Smooth muscle cell (in vitro differentiated cells): ENCODE results near the gene SPRYD4. TPM values are rescaled to one million over a fixed set of nuclear protein-coding genes. Genes with fewer than 3 reads are reported as not detected.

Experiments
- DNase-seq: peaks from one replicate; lab custom pipeline; 2025; ENCODE audit not compliant: unreplicated experiment; lab: John Stamatoyannopoulos, UW
- H2AFZ ChIP-seq: fragments of 200-600 bp; sonication (generic); 2 replicates; pipeline ENCODE4 v1.6.0; 2016; ENCODE audit warnings: antibody characterized with exemption, low read depth, mild to moderate bottlenecking
- H3F3A ChIP-seq: fragments of 200-600 bp; sonication (generic); 2 replicates; pipeline ENCODE4 v1.6.0; 2017; ENCODE audit warnings: antibody characterized with exemption, low read depth
- H3K27ac ChIP-seq: fragments of 200-600 bp; sonication (generic); 2 replicates; pipeline ENCODE4 v1.5.1; 2016; ENCODE audit warnings: low read depth, mild to moderate bottlenecking
- H3K27me3 ChIP-seq: fragments of 200-600 bp; sonication (generic); 2 replicates; pipeline ENCODE4 v1.6.1; 2016; ENCODE audit warnings: low read depth, mild to moderate bottlenecking
- H3K36me3 ChIP-seq: fragments of 200-600 bp; sonication (generic); 2 replicates; pipeline ENCODE4 v1.5.1; 2016; ENCODE audit warnings: low read depth
- H3K4me1 ChIP-seq: fragments of 200-600 bp; sonication (generic); 2 replicates; pipeline ENCODE4 v1.5.1; 2016; ENCODE audit warnings: low read depth
- H3K4me2 ChIP-seq: fragments of 200-600 bp; sonication (generic); 2 replicates; pipeline ENCODE4 v1.6.0; 2016; ENCODE audit warnings: mild to moderate bottlenecking
- H3K4me3 ChIP-seq: fragments of 200-600 bp; sonication (generic); 2 replicates; pipeline ENCODE4 v1.5.1; 2016; ENCODE audit warnings: mild to moderate bottlenecking
- H3K79me2 ChIP-seq: fragments of 200-600 bp; sonication (generic); 2 replicates; pipeline ENCODE4 v1.6.0; 2016; ENCODE audit warnings: low read depth, mild to moderate bottlenecking
- H3K9ac ChIP-seq: fragments of 200-600 bp; sonication (generic); 2 replicates; pipeline ENCODE4 v1.6.0; 2016; ENCODE audit warnings: low read depth
- H3K9me3 ChIP-seq: fragments of 200-600 bp; sonication (generic); replicated peaks from 2 replicates; pipeline ENCODE4 v1.5.1; 2016; ENCODE audit warnings: low read depth
- H4K20me1 ChIP-seq: fragments of 200-600 bp; sonication (generic); 2 replicates; pipeline ENCODE4 v1.6.0; 2016; ENCODE audit warnings: low read depth
- CTCF ChIP-seq: fragments of 200-600 bp; sonication (generic); IDR thresholded peaks from 2 replicates; pipeline ENCODE4 v1.5.1; 2017; ENCODE audit warnings: borderline replicate concordance, mild to moderate bottlenecking, antibody characterized with exemption; ENCODE audit not compliant: insufficient read depth, poor library complexity, severe bottlenecking
- WGBS: methylation state at CpG from one replicate; pipeline ENCODE4 v1.1.7; 2016; ENCODE audit warnings: low lambda C conversion rate; 5-methylcytosine and 5-hydroxymethylcytosine counted together
- polyA plus RNA-seq: library from polyadenylated mRNA; unstranded; fragments of >200 nt; fragmentation: Nextera tagmentation; extraction: Ambion mirVana; gene quantifications from 2 replicates; pipeline ENCODE4 v1.2.1, GENCODE V29; 2016
- total RNA-seq: library from RNA; depleted of rRNA; stranded (reverse); fragments of >200 nt; gene quantifications from 2 replicates; pipeline ENCODE4 v1.2.3, GENCODE V29; 2014

SPRYD4 gene
- total and polyA plus RNA-seq, 2 experiments from 2014 or later = 0.71 to 1.0 TPM

GRCh38 chr12:56522411-56523193, 54.2 kb downstream of the SPRYD4 start:
- H3K4me3 ChIP-seq = peak overlapping the region; percentile 87
- no peaks in the 10 kb centered on the region for H3K9me3 ChIP-seq
- H3K4me1 ChIP-seq = peaks cover 28% of the 10 kb centered on the region
- peak overlapping the region; percentile 88 for H2AFZ ChIP-seq
- H3F3A ChIP-seq = peaks cover 10% of the 10 kb centered on the region
- no peaks in the 10 kb centered on the region for H3K27me3 ChIP-seq
- TF ChIP-seq CTCF = no peak
- under 1% methylated on average over 4 of the region's 4 CpGs for WGBS
- H3K9ac ChIP-seq = peak overlapping the region; percentile 87
- H4K20me1 ChIP-seq = no peaks in the 10 kb centered on the region
- no peak for DNase-seq
- H3K79me2 ChIP-seq = peaks cover 49% of the 10 kb centered on the region
- no peaks in the 10 kb centered on the region for H3K36me3 ChIP-seq
- H3K27ac ChIP-seq = peak overlapping the region; percentile 92
- peak overlapping the region; percentile 93 for H3K4me2 ChIP-seq

- no peaks in the 10 kb centered on the region for H3K36me3 ChIP-seq
- no peak overlapping the region for H2AFZ ChIP-seq
- H3K4me3 ChIP-seq = no peak overlapping the region
- no peak overlapping the region for H3K9ac ChIP-seq
- DNase-seq = no peak
- no peak for TF ChIP-seq CTCF
- no peaks in the 10 kb centered on the region for H3K9me3 ChIP-seq
- H3K4me2 ChIP-seq = no peak overlapping the region
- peaks cover 15% of the 10 kb centered on the region for H3K4me1 ChIP-seq
- H3F3A ChIP-seq = peaks cover 10% of the 10 kb centered on the region
- H3K27me3 ChIP-seq = no peaks in the 10 kb centered on the region
- 100% methylated on average over 1 of the region's 1 CpG for WGBS
- no peak overlapping the region for H3K27ac ChIP-seq
- peaks cover 93% of the 10 kb centered on the region for H3K79me2 ChIP-seq
- peaks cover 21% of the 10 kb centered on the region for H4K20me1 ChIP-seq
Measured at GRCh38 chr12:56528846-56529245, 60.5 kb downstream of the SPRYD4 start.

Other genes with a start within 250 kb of the SPRYD4 start
- gene RNF41, start 246.7 kb upstream of the SPRYD4 start, total RNA-seq = 46.1 and 65.2 TPM in 2 replicates
- gene RNF41, start 246.7 kb upstream of the SPRYD4 start, polyA plus RNA-seq = 19.4 and 22.2 TPM in 2 replicates
- gene NABP2, start 244.2 kb upstream of the SPRYD4 start, total RNA-seq = 20.9 and 33.8 TPM in 2 replicates
- 14.2 and 16.4 TPM in 2 replicates for gene NABP2, start 244.2 kb upstream of the SPRYD4 start, polyA plus RNA-seq
- gene SLC39A5, start 238.5 kb upstream of the SPRYD4 start, total RNA-seq = 0.36 and 0.99 TPM in 2 replicates
- not detected in 2 replicates for gene SLC39A5, start 238.5 kb upstream of the SPRYD4 start, polyA plus RNA-seq
- 31.4 and 32.5 TPM in 2 replicates for gene ANKRD52, start 210.2 kb upstream of the SPRYD4 start, total RNA-seq
- gene ANKRD52, start 210.2 kb upstream of the SPRYD4 start, polyA plus RNA-seq = 49.9 and 54.0 TPM in 2 replicates
- 8.7 and 11.0 TPM in 2 replicates for gene COQ10A, start 201.6 kb upstream of the SPRYD4 start, total RNA-seq
- 9.8 and 16.8 TPM in 2 replicates for gene COQ10A, start 201.6 kb upstream of the SPRYD4 start, polyA plus RNA-seq
- 96.5 and 138 TPM in 2 replicates for gene CS, start 168.2 kb upstream of the SPRYD4 start, total RNA-seq
- gene CS, start 168.2 kb upstream of the SPRYD4 start, polyA plus RNA-seq = 83.3 and 107 TPM in 2 replicates
- gene CNPY2, start 152.6 kb upstream of the SPRYD4 start, total RNA-seq = 147 and 171 TPM in 2 replicates
- gene CNPY2, start 152.6 kb upstream of the SPRYD4 start, polyA plus RNA-seq = 334 and 342 TPM in 2 replicates
- 20.3 and 55.6 TPM in 2 replicates for gene PAN2, start 134.6 kb upstream of the SPRYD4 start, total RNA-seq
- gene PAN2, start 134.6 kb upstream of the SPRYD4 start, polyA plus RNA-seq = 12.9 and 14.7 TPM in 2 replicates
- gene IL23A, start 129.7 kb upstream of the SPRYD4 start, total RNA-seq = 0.54 and 1.9 TPM in 2 replicates
- gene IL23A, start 129.7 kb upstream of the SPRYD4 start, polyA plus RNA-seq = 0.35 and 0.85 TPM in 2 replicates
- gene STAT2, start 108.5 kb upstream of the SPRYD4 start, total RNA-seq = 141 and 148 TPM in 2 replicates
- gene STAT2, start 108.5 kb upstream of the SPRYD4 start, polyA plus RNA-seq = 94.6 and 108 TPM in 2 replicates
- not detected in 2 replicates for gene APOF, start 105.7 kb upstream of the SPRYD4 start, total RNA-seq
- gene APOF, start 105.7 kb upstream of the SPRYD4 start, polyA plus RNA-seq = not detected in 2 replicates
- gene TIMELESS, start 19.2 kb upstream of the SPRYD4 start, total RNA-seq = 6.3 and 7.2 TPM in 2 replicates
- gene TIMELESS, start 19.2 kb upstream of the SPRYD4 start, polyA plus RNA-seq = 9.9 and 11.7 TPM in 2 replicates
- not detected in 2 replicates for gene MIP, start 13.9 kb upstream of the SPRYD4 start, total RNA-seq
- gene MIP, start 13.9 kb upstream of the SPRYD4 start, polyA plus RNA-seq = 0.19 TPM in 1 of 2 replicates, not detected in the other
- gene GLS2, start 19.6 kb downstream of the SPRYD4 start, total RNA-seq = 0.09 and 0.76 TPM in 2 replicates
- 0.37 and 1.8 TPM in 2 replicates for gene GLS2, start 19.6 kb downstream of the SPRYD4 start, polyA plus RNA-seq
- gene RBMS2, start 53.2 kb downstream of the SPRYD4 start, total RNA-seq = 20.6 and 24.7 TPM in 2 replicates
- gene RBMS2, start 53.2 kb downstream of the SPRYD4 start, polyA plus RNA-seq = 14.5 and 16.8 TPM in 2 replicates
- 33.4 and 34.1 TPM in 2 replicates for gene BAZ2A, start 161.7 kb downstream of the SPRYD4 start, total RNA-seq
- 26.2 and 38.3 TPM in 2 replicates for gene BAZ2A, start 161.7 kb downstream of the SPRYD4 start, polyA plus RNA-seq
- 489 and 498 TPM in 2 replicates for gene ATP5F1B, start 177.4 kb downstream of the SPRYD4 start, total RNA-seq
- 953 and 954 TPM in 2 replicates for gene ATP5F1B, start 177.4 kb downstream of the SPRYD4 start, polyA plus RNA-seq
- gene PTGES3, start 219.7 kb downstream of the SPRYD4 start, total RNA-seq = 128 TPM in 2 replicates
- 160 and 165 TPM in 2 replicates for gene PTGES3, start 219.7 kb downstream of the SPRYD4 start, polyA plus RNA-seq